ENCODE measurements around the gene SH3GLB1.

The SH3GLB1 gene

GRCh38 chr1:86739648-86740509 is 35.5 kb downstream of the SH3GLB1 start:
- peak; percentile 30 for FAIRE-seq

GRCh38 chr1:86741947-86742572 is 37.7 kb downstream of the SH3GLB1 start:
- FAIRE-seq = peak; percentile 53

GRCh38 chr1:86747304-86747703 is 42.9 kb downstream of the SH3GLB1 start:
- FAIRE-seq = no peak

DNA sequence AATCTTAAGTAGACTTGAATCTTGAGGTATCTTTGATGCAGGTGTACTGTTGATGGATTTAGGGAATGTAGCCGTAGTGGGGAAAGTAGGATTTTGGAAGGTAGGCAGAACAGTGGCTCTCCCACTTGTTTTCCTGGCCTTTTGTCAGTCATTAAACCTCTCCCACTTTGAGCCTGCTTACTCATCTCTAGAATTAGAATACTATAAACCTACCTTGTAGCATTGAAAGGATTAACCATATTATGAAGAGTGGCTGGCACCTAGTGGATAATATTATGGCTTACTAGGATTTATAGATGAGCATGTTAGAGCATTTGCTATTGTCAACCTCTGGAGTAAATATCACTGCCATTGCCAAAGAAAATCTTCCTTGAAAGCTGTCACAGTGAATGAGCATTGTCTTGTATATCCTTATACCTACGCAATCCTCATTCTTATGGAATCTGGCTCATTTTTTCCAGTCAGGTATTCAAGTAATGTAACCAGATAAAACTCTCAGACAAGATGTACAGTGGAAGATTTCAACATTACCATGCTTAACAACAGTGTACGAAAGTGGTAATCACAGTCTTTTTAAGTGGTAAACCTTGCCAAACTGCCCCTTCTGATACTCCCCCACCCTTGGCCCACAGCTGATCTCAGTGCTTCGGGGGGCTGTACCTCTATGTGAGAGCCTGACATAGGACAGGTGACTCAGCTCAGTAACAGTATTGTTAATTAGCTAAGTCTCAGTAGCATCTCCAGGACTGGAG is 44.4 kb downstream of the SH3GLB1 start:
- FAIRE-seq = no peak

DNA sequence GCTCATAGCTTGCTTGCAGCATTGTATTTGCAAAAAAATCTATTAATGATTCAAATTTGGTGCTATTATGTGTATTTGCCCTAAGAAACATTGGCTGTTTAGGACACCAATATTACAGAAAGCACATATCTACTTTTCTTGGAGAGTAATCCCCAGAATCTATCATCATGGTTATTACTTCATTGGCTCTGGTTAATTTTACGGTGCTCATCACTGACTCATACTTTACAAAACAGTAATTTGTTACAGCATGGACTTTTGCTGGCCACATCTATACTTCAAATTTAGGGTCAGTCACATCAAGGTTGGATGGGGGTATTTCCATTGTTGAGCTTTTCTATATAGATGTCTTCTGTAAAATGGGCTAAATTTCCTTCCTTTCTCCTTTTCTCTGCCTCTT is 45.7 kb downstream of the SH3GLB1 start:
- FAIRE-seq = no peak

- FAIRE-seq = no peak
Observed at GRCh38 chr1:86750530-86750929, 46.2 kb downstream of the SH3GLB1 start.

DNA sequence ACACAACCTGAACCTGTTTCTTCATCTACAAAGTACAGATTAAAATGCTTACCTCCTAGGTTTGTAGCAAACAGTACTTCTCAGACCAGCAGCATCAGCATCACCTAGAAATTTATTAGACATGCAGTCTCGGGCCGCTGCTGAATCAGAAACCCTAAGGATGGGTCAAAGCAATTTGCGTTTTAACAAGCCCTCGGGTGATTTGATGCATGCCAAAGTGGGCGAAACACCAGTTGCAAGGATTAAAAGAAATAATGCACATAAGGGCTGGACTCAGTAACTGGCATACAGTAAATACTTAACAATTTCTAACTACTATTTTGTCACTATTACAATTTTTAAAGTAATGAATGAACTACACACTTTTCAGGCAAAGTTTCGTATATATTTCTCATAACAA is 47.5 kb downstream of the SH3GLB1 start:
- no peak for FAIRE-seq

DNA sequence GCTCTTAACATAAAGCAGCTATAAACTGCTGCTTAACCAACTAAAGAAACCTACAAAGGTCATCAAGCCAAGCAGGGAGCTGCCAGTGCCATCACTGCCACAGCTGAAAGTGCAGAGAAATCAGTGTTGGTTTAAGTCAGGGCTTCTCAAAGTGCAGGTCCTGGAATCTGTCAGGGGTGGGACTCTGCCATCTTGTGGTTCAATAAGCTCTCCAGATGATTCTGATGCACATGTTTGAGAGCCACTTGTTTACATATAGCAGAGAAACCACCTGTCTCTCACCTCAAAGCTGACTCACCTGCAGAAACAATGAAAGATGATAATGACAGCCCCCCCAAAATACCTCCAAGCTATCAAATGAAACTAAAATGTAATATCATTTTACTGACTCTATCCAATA is 49.3 kb downstream of the SH3GLB1 start:
- FAIRE-seq = no peak

DNA sequence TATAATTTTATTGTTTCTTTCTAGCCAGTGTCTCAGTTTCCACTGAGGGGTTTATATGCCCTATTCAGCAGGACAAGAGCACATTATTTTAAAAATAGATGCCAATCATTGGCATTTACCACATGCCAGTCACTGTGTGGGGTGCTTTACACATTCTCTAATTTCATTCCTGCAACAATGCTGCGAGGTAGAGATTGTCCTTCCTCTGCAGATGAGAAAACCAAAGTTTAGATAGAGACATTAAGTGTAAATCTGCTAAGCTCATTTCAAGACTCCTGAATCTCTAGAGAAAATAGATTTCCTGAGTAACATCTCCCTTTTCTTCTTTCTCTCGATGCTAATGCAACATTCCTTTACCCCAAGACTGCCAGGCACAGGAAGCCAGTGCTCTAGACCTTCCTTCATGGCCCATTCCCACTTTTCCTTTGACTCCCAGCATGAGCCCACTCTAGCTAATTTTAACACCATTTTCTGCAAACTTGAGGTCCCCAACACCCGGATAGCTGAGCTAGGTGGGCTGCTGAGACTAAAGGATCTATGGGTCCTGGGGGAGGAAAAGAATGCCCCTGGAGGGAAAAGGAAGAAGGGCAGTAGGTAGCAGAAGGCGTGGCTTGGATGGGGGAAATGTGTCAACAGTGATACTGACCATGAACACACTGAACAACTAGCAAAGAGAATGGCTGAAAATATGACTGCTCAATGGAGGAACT is 50.0 kb downstream of the SH3GLB1 start:
- FAIRE-seq = no peak

DNA sequence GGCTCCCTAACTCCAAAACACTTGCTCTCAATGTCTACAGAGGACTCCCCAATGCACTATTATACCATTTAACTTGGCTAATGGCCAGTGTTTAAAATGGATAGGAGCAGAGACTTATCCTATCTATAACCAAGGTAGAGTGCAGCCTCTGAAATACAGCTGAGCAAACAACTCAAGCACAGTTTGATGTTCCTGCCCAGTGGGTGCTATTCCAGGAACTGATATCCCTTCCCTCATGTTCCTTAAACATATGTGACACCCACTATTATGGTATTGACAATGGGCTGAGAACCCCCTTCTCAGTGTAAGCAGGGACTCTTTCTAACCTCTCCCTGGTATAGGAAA is 51.7 kb downstream of the SH3GLB1 start:
- FAIRE-seq = no peak

DNA sequence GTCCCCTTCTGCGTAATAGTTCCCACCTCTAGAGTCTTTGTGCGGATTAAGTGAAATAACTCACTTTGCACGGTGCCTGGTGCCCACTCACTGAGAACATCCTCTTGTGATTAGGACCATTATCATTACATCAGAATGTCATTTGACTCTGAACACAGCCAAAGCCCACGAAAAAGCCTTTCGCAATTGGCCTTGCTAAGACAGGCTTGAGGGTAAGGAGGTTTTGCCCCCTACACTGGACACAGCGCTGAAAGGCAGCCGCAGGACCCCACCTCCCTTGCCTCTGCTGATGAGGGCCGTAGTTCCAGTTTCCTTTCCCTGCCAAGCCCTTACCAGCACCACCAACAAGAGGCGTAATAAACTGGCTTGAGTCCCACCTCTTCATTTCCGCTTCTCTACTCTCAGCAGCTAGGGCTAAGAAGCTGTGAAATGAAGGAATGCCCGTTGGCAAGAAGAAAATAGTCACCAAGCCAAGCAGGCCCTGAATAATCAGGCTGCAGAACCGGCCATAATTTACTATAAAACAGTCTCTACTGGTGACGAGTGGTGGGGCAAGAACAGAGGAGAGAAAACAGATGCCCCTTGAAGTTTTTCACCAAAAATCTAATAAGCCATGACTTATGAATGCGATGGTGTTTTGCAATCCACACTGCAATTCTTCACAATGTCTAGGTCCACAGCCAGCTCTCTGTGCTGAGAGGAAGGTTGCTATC is 53.1 kb downstream of the SH3GLB1 start:
- FAIRE-seq = no peak

GRCh38 chr1:86758570-86758969 is 54.2 kb downstream of the SH3GLB1 start:
- FAIRE-seq = peak; percentile 41

DNA sequence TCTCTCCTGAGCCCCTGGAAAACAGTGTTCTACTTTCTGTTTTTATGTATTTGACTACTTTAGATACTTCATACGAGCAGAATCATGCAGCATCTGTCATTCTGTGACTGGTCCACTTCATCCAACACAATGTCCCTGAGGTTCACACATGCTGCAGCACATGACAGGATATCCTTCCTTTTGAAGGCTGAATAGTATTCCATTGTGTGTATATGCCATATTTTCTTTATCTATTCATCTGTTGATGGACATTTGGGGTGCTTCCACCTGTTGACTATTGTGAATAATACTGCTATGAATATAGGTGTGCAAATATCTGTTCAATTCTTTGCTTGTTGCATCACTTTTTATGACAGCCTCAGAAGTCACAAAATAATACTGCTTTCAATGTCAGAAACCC is 55.8 kb downstream of the SH3GLB1 start:
- no peak for FAIRE-seq

GRCh38 chr1:86762336-86762735 is 58.0 kb downstream of the SH3GLB1 start:
- FAIRE-seq = no peak

- FAIRE-seq = no peak
Observed at GRCh38 chr1:86764523-86764922, 60.1 kb downstream of the SH3GLB1 start.

DNA sequence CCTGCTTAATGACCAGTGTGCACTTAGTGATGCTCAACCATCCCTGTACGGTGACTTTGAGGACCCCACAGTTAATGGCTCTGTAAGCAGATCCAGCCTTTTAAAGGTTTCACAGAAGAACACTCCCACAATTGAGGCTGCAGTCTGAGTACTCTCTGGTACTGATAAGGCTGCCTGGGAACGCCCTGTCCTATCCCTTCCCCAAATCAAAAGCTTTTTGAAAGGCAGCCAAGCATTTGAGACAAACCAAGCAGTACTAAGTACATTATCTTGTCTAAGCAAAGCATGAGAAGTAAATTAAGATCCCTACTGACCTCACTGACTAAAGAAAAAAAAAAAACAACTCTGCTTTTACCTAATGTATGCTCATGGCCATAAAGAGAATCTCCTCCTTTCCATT is 60.7 kb downstream of the SH3GLB1 start:
- no peak for FAIRE-seq

DNA sequence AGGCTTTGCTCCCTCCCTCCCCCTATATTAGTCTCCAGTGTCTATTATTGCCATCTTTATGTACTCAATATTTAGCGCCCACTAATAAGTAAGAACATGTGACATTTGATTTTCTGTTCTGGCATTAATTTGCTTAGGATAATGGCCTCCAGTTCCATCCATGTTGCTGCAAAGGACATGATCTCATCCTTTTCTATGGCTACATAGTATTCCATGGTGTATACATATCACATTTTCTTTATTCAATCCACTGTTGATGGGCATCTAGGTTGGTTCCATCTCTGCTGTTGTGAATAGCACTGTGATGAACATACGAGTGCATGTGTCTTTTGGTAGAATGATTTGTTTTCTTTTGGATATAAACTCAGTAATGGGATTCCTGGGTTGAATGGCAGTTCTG is 61.3 kb downstream of the SH3GLB1 start:
- FAIRE-seq = no peak

- FAIRE-seq = no peak
Observed at GRCh38 chr1:86768554-86768953, 64.2 kb downstream of the SH3GLB1 start.

DNA sequence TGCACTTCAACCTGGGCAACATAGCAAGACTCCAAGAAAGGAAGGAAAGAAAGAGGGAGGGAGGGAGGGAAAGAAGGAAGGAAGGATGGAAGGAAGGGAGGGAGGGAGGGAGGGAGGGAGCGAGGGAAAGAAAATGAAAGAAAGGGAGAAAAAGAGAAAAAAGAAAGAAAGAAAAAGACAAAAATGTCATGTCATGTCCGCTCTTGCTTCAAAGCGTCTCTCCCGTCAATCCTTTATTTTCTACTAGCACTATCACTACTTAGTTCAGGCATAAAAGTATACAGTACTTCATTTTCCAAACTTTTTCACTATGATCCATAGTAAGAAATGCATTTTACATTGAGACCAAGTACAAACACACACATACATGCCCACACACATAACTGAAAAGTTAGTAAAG is 64.7 kb downstream of the SH3GLB1 start:
- FAIRE-seq = no peak

DNA sequence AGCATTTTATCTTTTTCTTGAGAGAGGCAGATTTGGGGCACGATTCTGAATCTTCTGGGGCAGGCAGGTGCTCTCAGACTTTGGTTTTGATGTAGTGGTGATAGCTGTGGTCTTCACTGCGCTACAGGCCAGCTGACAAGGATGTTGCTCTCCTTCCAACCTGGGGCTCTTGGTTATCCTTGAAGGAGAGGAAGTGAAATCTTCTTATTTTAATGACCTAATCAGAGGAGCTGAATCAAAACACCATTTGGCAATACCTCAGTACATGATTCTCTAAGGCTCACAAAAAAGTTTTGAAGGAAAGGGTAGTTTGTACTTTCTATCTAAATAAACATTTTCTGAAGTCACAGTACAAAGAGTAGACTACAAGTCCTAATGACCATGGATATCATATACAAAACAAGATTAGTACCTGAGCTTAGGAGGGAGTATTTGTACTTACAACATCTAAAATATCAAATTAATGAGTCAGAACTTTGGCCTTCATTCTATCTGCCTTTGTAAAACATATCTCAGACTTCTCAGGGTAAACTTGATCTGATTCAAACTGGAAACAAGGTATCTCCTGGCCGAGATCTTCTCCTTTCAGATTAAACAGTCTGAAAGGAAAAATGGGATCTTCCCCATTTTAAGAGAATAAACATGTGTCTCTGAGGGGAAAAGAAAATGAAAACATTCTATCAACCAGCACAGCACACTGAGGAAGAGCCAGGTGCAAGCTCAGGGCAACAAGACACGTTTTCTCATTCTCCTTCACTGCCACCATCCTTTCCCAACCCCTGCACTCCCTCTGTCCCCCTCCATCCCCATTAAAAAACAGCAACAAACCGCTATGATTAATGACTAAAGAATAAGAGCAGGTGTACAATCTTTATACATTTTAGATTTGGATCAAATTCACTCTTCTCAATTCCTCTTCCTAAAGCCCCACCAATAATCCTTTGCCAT is 69.2 kb downstream of the SH3GLB1 start:
- FAIRE-seq = peak; percentile 92
